SK-N-SH (cell line): ENCODE measurements around the gene PODNL1.

Source experiments
- POLR2AphosphoS5 ChIP-seq: IDR thresholded peaks from 2 replicates; pipeline ENCODE4 v1.6.1; 2012; ENCODE audit warnings: low read depth, low read length
- RAD21 ChIP-seq: IDR thresholded peaks from 2 replicates; pipeline ENCODE4 v1.6.1; 2012; ENCODE audit warnings: mild to moderate bottlenecking, low read length
- TF ChIP-seq, protein P1 (sequence below): fragments of 200-600 bp; sonication (generic); IDR thresholded peaks from 2 replicates; pipeline ENCODE4 v1.6.1; 2017; ENCODE audit warnings: antibody characterized with exemption, mild to moderate bottlenecking, moderate library complexity
- TF ChIP-seq, protein P2 (sequence below): IDR thresholded peaks from 2 replicates; pipeline ENCODE4 v1.4.0; 2012; ENCODE audit warnings: low read depth, borderline replicate concordance

GRCh38 chr19:13934785-13935109 lies 3.5 kb downstream of the PODNL1 start:
- TF ChIP-seq POLR2AphosphoS5 (no peak), RAD21 (no peak)
- TF ChIP-seq, protein P1, sequence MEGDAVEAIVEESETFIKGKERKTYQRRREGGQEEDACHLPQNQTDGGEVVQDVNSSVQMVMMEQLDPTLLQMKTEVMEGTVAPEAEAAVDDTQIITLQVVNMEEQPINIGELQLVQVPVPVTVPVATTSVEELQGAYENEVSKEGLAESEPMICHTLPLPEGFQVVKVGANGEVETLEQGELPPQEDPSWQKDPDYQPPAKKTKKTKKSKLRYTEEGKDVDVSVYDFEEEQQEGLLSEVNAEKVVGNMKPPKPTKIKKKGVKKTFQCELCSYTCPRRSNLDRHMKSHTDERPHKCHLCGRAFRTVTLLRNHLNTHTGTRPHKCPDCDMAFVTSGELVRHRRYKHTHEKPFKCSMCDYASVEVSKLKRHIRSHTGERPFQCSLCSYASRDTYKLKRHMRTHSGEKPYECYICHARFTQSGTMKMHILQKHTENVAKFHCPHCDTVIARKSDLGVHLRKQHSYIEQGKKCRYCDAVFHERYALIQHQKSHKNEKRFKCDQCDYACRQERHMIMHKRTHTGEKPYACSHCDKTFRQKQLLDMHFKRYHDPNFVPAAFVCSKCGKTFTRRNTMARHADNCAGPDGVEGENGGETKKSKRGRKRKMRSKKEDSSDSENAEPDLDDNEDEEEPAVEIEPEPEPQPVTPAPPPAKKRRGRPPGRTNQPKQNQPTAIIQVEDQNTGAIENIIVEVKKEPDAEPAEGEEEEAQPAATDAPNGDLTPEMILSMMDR, result no peak
- TF ChIP-seq, protein P2, sequence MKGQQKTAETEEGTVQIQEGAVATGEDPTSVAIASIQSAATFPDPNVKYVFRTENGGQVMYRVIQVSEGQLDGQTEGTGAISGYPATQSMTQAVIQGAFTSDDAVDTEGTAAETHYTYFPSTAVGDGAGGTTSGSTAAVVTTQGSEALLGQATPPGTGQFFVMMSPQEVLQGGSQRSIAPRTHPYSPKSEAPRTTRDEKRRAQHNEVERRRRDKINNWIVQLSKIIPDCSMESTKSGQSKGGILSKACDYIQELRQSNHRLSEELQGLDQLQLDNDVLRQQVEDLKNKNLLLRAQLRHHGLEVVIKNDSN, result no peak
